Body of pancreas (tissue), 4 donors: ENCODE results near the gene FLNC. TPM values are rescaled to one million over a fixed set of nuclear protein-coding genes. Genes with fewer than 3 reads are reported as not detected.

ENCODE experiments used
- ATAC-seq: fragments of 150-250 bp; one replicate; pipeline ENCODE4 v1.9.1; 2016
- DNase-seq, 4 donors: peaks; one replicate each; pipeline ENCODE4 v3.0.0-alpha.2; 2019
- H3K27ac ChIP-seq, 4 donors: fragments of 200-600 bp; sonication (generic); 1 replicate in 3 of 4; 2 replicates in 1 of 4; pipeline versions ENCODE4 v1.5.1 to v1.6.1; 2016 to 2019; ENCODE audit warnings: mild to moderate bottlenecking in 1 of 4, mixed read lengths in 1 of 4, moderate library complexity in 1 of 4
- H3K27me3 ChIP-seq, 2 donors: fragments of 200-600 bp; sonication (generic); one replicate each; pipeline ENCODE4 v1.6.0; 2016; ENCODE audit warnings: mild to moderate bottlenecking in 1 of 2
- H3K36me3 ChIP-seq, 2 donors: fragments of 200-600 bp; sonication (generic); replicated peaks in 1 of 2; 2 replicates each; pipeline ENCODE4 v1.5.1; 2016; ENCODE audit warnings: low read depth in 2 of 2; ENCODE audit not compliant: insufficient read depth in 1 of 2
- H3K4me1 ChIP-seq: fragments of 200-600 bp; sonication (generic); one replicate; pipeline ENCODE4 v1.6.0; 2016
- H3K4me3 ChIP-seq, 2 donors: fragments of 200-600 bp; sonication (generic); 1 replicate in 1 of 2; 2 replicates in 1 of 2; pipeline ENCODE4 v1.5.1; 2016 to 2019
- H3K9me3 ChIP-seq, 3 donors: fragments of 200-600 bp; sonication (generic); 1 replicate in 2 of 3; 2 replicates in 1 of 3; pipeline ENCODE4 v1.5.1; 2016
- CTCF ChIP-seq, 7 experiments: fragments of 450-650 bp in 4 of 7; fragments of 200-600 bp in 3 of 7; sonication (generic) in 3 of 7; IDR thresholded peaks; one replicate each; pipeline ENCODE4 v1.5.1; 2016 to 2019; ENCODE audit warnings: antibody characterized with exemption in 7 of 7
- POLR2A ChIP-seq, 3 donors: fragments of 450-650 bp; IDR thresholded peaks; one replicate each; pipeline ENCODE4 v1.6.1; 2016; ENCODE audit warnings: antibody characterized with exemption in 3 of 3, mild to moderate bottlenecking in 2 of 3
- WGBS, 2 donors: methylation state at CpG; one replicate each; pipeline ENCODE4 v1.1.5; 2017; 5-methylcytosine and 5-hydroxymethylcytosine counted together
- intact Hi-C: fragments of 100-400 bp; cut with DNase I; formaldehyde crosslinking; loops from one replicate; pipeline ENCODE4 v1.15.1; 2023
- total RNA-seq, 2 donors: library from RNA; depleted of rRNA; stranded (reverse); fragments of >200 nt; gene quantifications; one replicate each; pipeline ENCODE4 v1.1.0, GENCODE V29; 2016

FLNC gene
- total RNA-seq, 2 donors from 2014 or later: 1.8 to 4.0 TPM

GRCh38 chr7:128885370-128886187 lies 55.4 kb downstream of the FLNC start:
- no peak overlapping the region for H3K27ac ChIP-seq
- no peak for ATAC-seq
- H3K36me3 ChIP-seq: no peaks in the 10 kb centered on the region
- WGBS, 2 donors: 65 to 85% methylated on average over 4 to 10 of the region's 10 CpGs
- no peaks in the 10 kb centered on the region for H3K27me3 ChIP-seq
- no peak overlapping the region for H3K4me3 ChIP-seq
- peaks cover 7% of the 10 kb centered on the region for H3K4me1 ChIP-seq
- no peaks in the 10 kb centered on the region for H3K9me3 ChIP-seq
- intact Hi-C loops: loop anchor here (10.0 kb wide), 1 partner anchor 411 kb away; the partner anchor contains the start of gene METTL2B
- no peak for DNase-seq
- TF ChIP-seq CTCF (IDR thresholded peaks at IDR 0.05) (no peak), POLR2A (IDR thresholded peaks at IDR 0.05) (no peak)

- DNase-seq (no peak), ATAC-seq (no peak)
- peaks cover 15% of the 10 kb centered on the region for H3K4me1 ChIP-seq
- peaks cover 0 to 9% of the 10 kb centered on the region in 2 donors for H3K27me3 ChIP-seq
- intact Hi-C loops: loop anchor here (10.0 kb wide), 1 partner anchor 412 kb away; the partner anchor contains the start of gene METTL2B
- TF ChIP-seq POLR2A (IDR thresholded peaks at IDR 0.05): no peak
- TF ChIP-seq CTCF (IDR thresholded peaks at IDR 0.05): no peak
- no peak overlapping the region for H3K4me3 ChIP-seq
- no peak overlapping the region for H3K27ac ChIP-seq
- H3K36me3 ChIP-seq: no peaks in the 10 kb centered on the region
- no peaks in the 10 kb centered on the region for H3K9me3 ChIP-seq
- WGBS, 2 donors: 72 to 79% methylated on average over 8 to 14 of the region's 14 CpGs
Observed at GRCh38 chr7:128886391-128887168, 56.4 kb downstream of the FLNC start.

GRCh38 chr7:128887169-128888038 lies 57.2 kb downstream of the FLNC start:
- no peak for TF ChIP-seq CTCF (IDR thresholded peaks at IDR 0.05)
- no peak for TF ChIP-seq POLR2A (IDR thresholded peaks at IDR 0.05)
- intact Hi-C loops: loop anchor here (10.0 kb wide), 1 partner anchor 413 kb away; the partner anchor contains the start of gene METTL2B
- ATAC-seq: no peak
- 83 to 94% methylated on average over 3 to 7 of the region's 7 CpGs for WGBS, 2 donors
- H3K27me3 ChIP-seq: peaks cover 0 to 12% of the 10 kb centered on the region in 2 donors
- H3K4me3 ChIP-seq: no peak overlapping the region
- H3K36me3 ChIP-seq: no peaks in the 10 kb centered on the region
- peaks cover 15% of the 10 kb centered on the region for H3K4me1 ChIP-seq
- no peak for DNase-seq
- H3K27ac ChIP-seq: no peak overlapping the region
- no peaks in the 10 kb centered on the region for H3K9me3 ChIP-seq

GRCh38 chr7:128888039-128888755 lies 58.0 kb downstream of the FLNC start:
- Histone ChIP-seq H3K27me3 (peaks cover 0 to 12% of the 10 kb centered on the region in 2 donors), H3K27ac (no peak overlapping the region), H3K36me3 (no peaks in the 10 kb centered on the region), H3K9me3 (no peaks in the 10 kb centered on the region), H3K4me3 (no peak overlapping the region), H3K4me1 (peaks cover 15% of the 10 kb centered on the region)
- ATAC-seq (no peak), DNase-seq (no peak)
- intact Hi-C loops: loop anchor here (10.0 kb wide), 1 partner anchor 413 kb away; the partner anchor contains the start of gene METTL2B
- WGBS, 2 donors: 75 to 84% methylated on average over 7 of the region's 7 CpGs
- TF ChIP-seq POLR2A (IDR thresholded peaks at IDR 0.05) (no peak), CTCF (IDR thresholded peaks at IDR 0.05) (no peak)
